ENCODE results near the gene ST6GAL1. TPM values are rescaled to one million over a fixed set of nuclear protein-coding genes. Genes with fewer than 3 reads are reported as not detected.

ST6GAL1 gene
- total RNA-seq, 2 experiments from 2014 or later: 76.2 to 78.0 TPM

DNA sequence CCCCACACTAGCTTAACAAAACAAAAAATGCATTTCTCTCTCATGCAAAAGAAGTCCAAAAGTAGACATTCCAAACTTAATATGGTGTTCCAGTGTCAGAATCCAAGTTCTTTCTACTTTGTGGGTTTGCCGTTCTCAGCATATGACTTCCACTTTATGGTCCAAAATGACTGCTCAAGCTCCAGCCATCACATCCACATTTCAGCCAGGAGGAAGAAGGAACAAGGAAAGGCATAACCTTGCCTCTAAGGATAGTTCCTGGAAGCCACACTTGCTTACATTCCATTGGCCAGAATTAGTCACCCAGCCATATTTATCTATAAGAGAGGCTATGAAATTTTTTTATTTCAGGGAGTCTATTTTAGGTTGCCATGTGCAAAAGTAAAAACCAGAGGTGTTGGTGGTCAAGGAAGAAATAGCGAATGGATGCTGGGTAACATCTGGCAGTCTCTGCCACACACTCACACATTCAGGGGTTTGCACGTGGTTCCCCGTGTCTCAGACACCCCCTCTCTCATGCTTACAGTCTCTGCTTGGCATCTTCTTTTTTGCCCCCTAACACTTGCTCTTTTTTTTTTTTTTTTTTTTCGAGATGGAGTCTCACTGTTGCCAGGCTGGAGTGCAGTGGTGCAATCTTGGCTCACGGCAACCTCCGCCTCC is 139.7 kb downstream of the ST6GAL1 start:
- H3K36me3 Mint-ChIP-seq (ENCODE audit: low read depth): peaks cover 51% of the 10 kb centered on the region
- no peak for DNase-seq
- intact Hi-C loops (cut with micrococcal nuclease): no loop called here

DNA sequence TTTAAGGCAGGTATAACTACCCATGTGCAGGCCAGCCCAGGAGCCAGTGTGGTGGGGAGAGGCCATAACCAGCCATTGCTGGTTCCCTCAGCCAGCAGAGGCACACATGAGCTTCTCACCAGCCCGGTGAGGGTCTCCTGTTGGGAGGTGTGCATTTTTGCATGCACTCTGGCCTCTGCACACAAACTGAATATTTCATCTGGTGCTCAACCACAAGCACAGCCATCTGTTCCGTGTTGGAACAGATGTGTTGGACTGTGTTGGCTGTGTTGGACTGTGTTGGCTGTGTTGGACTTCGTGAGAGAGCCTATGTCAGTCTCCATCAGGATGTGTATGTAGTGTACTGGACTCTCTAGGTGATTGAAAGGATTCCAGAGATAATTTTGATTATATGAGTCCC is 141.8 kb downstream of the ST6GAL1 start:
- Mint-ChIP-seq H3K4me1 (ENCODE audit: low read depth) (peaks cover 17% of the 10 kb centered on the region), H3K27me3 (ENCODE audit: low read depth) (no peaks in the 10 kb centered on the region), H3K9me3 (no peaks in the 10 kb centered on the region), H3K36me3 (ENCODE audit: low read depth) (peaks cover 50% of the 10 kb centered on the region), H3K27ac (peak overlapping the region; percentile 14), H3K4me3 (no peak overlapping the region)
- DNase-seq: no peak
- intact Hi-C loops (cut with micrococcal nuclease): no loop called here
- CTCF ChIA-PET: interaction anchor here (1.3 kb wide), 1 partner anchor 40 kb away, joined by 3 read pairs; no protein-coding TSS in a partner anchor

More for the DNA sequence above, 139.7 kb downstream of the ST6GAL1 start:
- Mint-ChIP-seq H3K27me3 (ENCODE audit: low read depth) (no peaks in the 10 kb centered on the region), H3K4me3 (no peak overlapping the region), H3K27ac (peak overlapping the region; percentile 9), H3K4me1 (ENCODE audit: low read depth) (peaks cover 31% of the 10 kb centered on the region), H3K9me3 (no peaks in the 10 kb centered on the region)
- CTCF ChIA-PET: interaction anchor here (0.6 to 2.2 kb wide), 3 partner anchors 10 to 220 kb away, joined by 3 to 8 read pairs (median 4); no protein-coding TSS in a partner anchor

DNA sequence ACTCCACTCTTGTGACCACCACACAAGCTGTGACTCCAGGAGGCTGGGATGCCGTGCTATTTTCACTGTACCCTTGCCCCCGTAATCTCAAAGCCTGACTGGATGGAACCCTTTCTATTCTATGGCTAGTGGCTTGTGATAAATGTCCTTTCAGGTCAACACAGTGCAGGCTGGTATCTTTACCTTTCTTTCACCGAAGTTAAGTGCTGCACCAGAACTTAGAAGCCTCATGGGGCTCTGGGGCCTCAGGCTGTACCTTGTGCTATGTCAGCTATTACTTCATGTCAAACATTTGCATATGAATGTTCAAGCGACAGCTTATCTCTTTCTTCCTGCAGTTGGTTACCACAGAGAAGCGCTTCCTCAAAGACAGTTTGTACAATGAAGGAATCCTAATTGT is 142.2 kb downstream of the ST6GAL1 start:
- Mint-ChIP-seq H3K4me3 (no peak overlapping the region), H3K27ac (peak overlapping the region; percentile 14), H3K9me3 (no peaks in the 10 kb centered on the region), H3K27me3 (ENCODE audit: low read depth) (no peaks in the 10 kb centered on the region), H3K4me1 (ENCODE audit: low read depth) (peaks cover 17% of the 10 kb centered on the region), H3K36me3 (ENCODE audit: low read depth) (peaks cover 48% of the 10 kb centered on the region)
- intact Hi-C loops (cut with micrococcal nuclease): no loop called here
- CTCF ChIA-PET: interaction anchor here (1.3 kb wide), 1 partner anchor 39 kb away, joined by 3 read pairs; no protein-coding TSS in a partner anchor
- DNase-seq: no peak

DNA sequence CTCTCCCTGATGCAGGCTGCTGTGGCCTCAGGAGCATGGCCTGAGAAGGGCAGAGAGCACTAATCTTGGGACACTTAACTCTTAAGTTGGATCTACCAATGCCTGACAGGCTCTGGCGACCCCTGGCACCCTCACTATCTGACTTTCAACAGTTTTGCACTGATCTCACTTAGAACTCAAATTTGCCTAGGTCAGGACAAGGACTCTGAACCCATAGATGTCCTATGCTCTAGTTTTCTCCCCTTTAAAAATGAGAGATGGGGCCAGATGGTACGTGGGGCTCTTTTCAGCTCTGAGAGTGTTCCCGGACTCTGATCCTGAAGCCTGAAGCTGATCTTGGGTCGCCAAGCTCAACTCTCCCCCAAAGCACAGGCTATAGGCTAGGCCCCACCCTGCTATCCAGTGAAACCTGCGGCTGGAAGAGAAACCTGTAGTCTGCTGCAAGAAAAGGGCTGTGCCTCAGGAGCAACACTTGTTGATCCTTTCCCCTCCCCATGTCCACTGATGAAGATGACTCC is 143.3 kb downstream of the ST6GAL1 start:
- H3K27me3 Mint-ChIP-seq (ENCODE audit: low read depth): no peaks in the 10 kb centered on the region
- H3K4me1 Mint-ChIP-seq (ENCODE audit: low read depth): peaks cover 14% of the 10 kb centered on the region
- CTCF ChIA-PET: interaction anchor here (0.5 kb wide), 1 partner anchor 64 kb away, joined by 4 read pairs; no protein-coding TSS in a partner anchor
- no peaks in the 10 kb centered on the region for H3K9me3 Mint-ChIP-seq
- H3K27ac Mint-ChIP-seq: peak overlapping the region; percentile 8
- H3K4me3 Mint-ChIP-seq: no peak overlapping the region
- DNase-seq: no peak
- intact Hi-C loops (cut with micrococcal nuclease): no loop called here
- peaks cover 48% of the 10 kb centered on the region for H3K36me3 Mint-ChIP-seq (ENCODE audit: low read depth)

DNA sequence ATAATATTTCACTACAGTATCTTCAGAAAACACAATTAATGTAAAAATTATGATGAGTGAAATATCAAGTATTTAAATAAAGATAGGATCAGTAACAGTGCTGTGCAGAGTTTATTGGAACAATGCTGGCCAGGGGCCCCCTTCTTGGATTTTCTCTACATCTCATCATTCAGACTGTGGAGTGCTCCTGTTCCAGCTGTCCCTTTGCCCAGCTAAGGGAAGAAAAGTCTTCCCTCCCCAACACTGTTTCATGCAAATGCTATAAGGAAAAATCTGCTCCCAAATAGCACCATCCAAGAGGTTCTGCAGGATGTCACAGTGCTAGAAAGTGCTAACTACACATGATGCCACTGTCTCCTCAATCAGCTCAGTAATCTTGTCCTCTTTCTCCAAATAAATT is 144.5 kb downstream of the ST6GAL1 start:
- Mint-ChIP-seq H3K27me3 (ENCODE audit: low read depth) (no peaks in the 10 kb centered on the region), H3K36me3 (ENCODE audit: low read depth) (peaks cover 38% of the 10 kb centered on the region), H3K27ac (peak overlapping the region; percentile 10), H3K9me3 (no peaks in the 10 kb centered on the region), H3K4me1 (ENCODE audit: low read depth) (peaks cover 8% of the 10 kb centered on the region), H3K4me3 (no peak overlapping the region)
- DNase-seq: no peak
- intact Hi-C loops (cut with micrococcal nuclease): no loop called here
- CTCF ChIA-PET: no interaction called here

DNA sequence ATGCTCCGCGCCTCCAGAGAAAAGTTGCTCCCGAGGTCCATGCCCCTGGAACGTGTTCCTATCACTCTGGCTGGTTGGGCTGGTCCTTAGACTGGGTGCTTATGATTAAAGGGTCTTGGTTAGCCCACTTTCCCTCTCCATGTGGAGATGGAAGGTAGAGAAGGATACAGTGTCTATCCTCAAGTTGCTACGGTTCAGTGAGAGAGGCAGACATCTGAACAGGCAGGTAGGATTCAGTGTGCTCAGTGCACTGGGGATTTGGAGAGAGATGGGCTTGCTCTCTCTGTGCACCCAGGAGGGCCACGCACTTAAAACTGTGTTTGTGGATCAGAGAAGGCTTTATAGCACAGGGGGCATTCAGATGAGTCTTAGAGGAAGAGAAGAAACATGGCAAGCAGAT is 146.0 kb downstream of the ST6GAL1 start:
- Mint-ChIP-seq H3K9me3 (no peaks in the 10 kb centered on the region), H3K4me3 (no peak overlapping the region), H3K4me1 (ENCODE audit: low read depth) (peaks cover under 1% of the 10 kb centered on the region), H3K36me3 (ENCODE audit: low read depth) (peaks cover 26% of the 10 kb centered on the region), H3K27me3 (ENCODE audit: low read depth) (no peaks in the 10 kb centered on the region), H3K27ac (no peak overlapping the region)
- CTCF ChIA-PET: no interaction called here
- intact Hi-C loops (cut with micrococcal nuclease): no loop called here
- no peak for DNase-seq

DNA sequence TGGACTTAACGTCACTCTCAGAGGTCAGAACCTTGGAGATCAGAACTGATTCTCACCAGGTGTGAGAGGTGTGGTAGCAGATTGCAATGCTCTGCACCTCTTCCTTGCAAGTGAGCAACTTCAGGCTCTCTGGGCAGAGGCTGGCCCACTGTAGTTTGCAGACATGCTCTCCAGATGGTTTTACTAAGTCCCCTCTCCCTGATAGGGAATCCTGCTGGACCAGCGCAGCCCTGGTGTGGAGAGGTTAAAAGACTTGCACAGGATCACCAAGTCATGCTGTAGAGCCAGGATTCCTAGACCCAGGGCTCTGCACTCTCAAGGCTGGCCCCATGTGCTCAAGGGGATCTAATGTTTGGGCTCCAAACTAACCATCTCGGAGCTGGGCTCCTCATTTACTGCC is 146.8 kb downstream of the ST6GAL1 start:
- Mint-ChIP-seq H3K27me3 (ENCODE audit: low read depth) (no peaks in the 10 kb centered on the region), H3K9me3 (no peaks in the 10 kb centered on the region), H3K36me3 (ENCODE audit: low read depth) (peaks cover 25% of the 10 kb centered on the region), H3K4me1 (ENCODE audit: low read depth) (no peaks in the 10 kb centered on the region), H3K27ac (peak overlapping the region; percentile 46), H3K4me3 (no peak overlapping the region)
- intact Hi-C loops (cut with micrococcal nuclease): no loop called here
- CTCF ChIA-PET: no interaction called here
- DNase-seq: no peak

DNA sequence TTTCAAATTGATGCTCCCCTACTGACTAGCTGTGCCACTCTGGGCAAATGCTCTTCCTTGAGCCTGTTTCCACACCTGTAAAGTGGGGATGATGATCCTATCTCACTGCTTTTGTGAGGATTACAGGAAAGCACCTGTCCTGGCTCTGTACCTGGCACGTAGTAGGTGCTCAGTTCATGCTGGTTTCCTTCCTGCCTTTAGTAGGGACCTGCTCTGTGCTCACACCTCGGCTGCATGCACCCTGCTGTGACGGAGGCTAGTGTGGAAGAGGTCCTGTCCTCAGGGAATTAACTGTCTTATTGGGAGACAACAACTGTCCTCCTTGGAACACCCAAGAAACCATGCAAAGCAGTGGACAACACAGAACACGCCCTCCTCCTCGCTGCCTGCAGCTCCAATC is 147.2 kb downstream of the ST6GAL1 start:
- no peaks in the 10 kb centered on the region for H3K9me3 Mint-ChIP-seq
- CTCF ChIA-PET: no interaction called here
- intact Hi-C loops (cut with micrococcal nuclease): no loop called here
- H3K27me3 Mint-ChIP-seq (ENCODE audit: low read depth): no peaks in the 10 kb centered on the region
- H3K36me3 Mint-ChIP-seq (ENCODE audit: low read depth): peaks cover 25% of the 10 kb centered on the region
- H3K4me1 Mint-ChIP-seq (ENCODE audit: low read depth): no peaks in the 10 kb centered on the region
- H3K27ac Mint-ChIP-seq: peak overlapping the region; percentile 17
- no peak for DNase-seq
- no peak overlapping the region for H3K4me3 Mint-ChIP-seq

DNA sequence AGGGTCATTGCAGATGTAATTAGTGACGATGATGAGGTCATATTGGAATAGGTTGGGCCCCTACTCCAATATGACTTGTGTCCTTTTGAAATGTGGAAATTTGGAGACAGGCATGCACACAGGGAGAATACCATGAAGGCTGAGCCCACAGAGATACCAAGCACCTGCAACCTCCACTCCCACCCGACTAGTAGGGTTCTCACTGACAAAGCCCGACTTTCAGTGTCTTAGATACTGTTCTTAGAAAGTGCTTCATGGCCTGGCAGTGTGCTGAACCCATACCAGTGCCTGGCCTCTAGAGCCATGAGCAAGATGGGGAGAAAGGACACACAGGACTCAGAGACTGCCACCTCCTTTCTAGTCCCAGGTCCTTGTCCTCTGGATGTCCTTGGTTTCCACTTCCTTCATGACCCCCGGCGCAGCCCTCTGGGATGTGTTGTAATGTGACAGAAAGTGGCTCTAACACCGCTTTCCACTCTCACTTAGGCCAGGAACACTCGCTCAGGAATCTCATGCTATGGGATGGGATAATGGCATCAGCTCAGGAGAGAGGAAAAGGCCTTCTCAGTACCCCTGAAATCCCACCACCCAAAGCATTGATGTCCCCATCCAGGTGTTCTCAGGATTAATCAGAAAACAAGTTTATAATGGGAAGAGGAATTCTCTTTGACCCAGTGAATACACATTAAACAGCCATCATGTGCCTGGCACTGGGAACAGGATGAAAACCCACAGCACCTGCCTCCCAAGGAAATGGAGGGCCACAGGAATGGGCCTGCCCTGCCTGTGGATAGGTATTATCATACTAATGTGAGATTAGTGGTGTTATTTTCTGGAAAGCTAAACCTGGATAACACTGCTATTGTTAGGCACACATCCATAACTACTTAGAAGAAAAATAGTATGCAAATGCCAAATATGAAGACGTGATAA is 149.0 kb downstream of the ST6GAL1 start:
- Mint-ChIP-seq H3K27me3 (ENCODE audit: low read depth) (no peaks in the 10 kb centered on the region), H3K27ac (peak overlapping the region; percentile 52), H3K9me3 (no peaks in the 10 kb centered on the region), H3K36me3 (ENCODE audit: low read depth) (peaks cover 19% of the 10 kb centered on the region), H3K4me1 (ENCODE audit: low read depth) (peaks cover 2% of the 10 kb centered on the region), H3K4me3 (no peak overlapping the region)
- DNase-seq: no peak
- CTCF ChIA-PET: no interaction called here
- intact Hi-C loops (cut with micrococcal nuclease): no loop called here

DNA sequence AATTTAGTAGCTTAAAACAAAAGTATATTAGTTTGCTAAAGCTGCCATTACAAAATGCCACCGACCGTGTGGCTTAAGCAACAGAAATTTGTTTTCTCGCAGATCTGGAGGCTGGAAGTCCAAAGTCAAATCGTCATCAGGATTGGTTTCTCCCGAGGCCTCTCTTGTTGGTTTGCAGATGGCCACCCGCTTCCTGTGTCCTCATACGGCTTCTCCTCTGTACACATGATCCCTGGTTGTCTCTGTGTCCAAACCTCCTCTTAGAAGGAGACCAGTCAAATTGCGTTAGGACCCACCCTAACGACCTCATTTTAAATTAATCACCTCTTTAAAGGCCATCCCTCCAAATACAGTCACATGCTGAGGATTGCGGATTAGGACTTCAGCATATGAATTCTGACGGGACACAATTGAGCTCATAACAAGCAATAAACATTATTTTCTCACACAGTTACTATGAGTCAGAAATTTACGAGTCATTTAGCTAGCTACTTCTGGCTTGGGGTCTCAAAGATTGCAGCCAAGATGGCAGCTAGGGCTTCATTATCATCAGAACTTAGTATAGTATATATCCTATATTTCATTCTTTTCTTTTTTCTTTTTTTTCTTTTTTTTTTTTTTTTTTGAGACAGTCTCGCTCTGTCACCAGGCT is 150.6 kb downstream of the ST6GAL1 start:
- intact Hi-C loops (cut with micrococcal nuclease): no loop called here
- no peak overlapping the region for H3K4me3 Mint-ChIP-seq
- no peak for DNase-seq
- peaks cover 1% of the 10 kb centered on the region for H3K9me3 Mint-ChIP-seq
- CTCF ChIA-PET: interaction anchor here (0.6 kb wide), 2 partner anchors 215 to 466 kb away, joined by 3 read pairs; no protein-coding TSS in a partner anchor
- peaks cover 17% of the 10 kb centered on the region for H3K36me3 Mint-ChIP-seq (ENCODE audit: low read depth)
- H3K4me1 Mint-ChIP-seq (ENCODE audit: low read depth): peaks cover 11% of the 10 kb centered on the region
- H3K27ac Mint-ChIP-seq: no peak overlapping the region
- H3K27me3 Mint-ChIP-seq (ENCODE audit: low read depth): no peaks in the 10 kb centered on the region

DNA sequence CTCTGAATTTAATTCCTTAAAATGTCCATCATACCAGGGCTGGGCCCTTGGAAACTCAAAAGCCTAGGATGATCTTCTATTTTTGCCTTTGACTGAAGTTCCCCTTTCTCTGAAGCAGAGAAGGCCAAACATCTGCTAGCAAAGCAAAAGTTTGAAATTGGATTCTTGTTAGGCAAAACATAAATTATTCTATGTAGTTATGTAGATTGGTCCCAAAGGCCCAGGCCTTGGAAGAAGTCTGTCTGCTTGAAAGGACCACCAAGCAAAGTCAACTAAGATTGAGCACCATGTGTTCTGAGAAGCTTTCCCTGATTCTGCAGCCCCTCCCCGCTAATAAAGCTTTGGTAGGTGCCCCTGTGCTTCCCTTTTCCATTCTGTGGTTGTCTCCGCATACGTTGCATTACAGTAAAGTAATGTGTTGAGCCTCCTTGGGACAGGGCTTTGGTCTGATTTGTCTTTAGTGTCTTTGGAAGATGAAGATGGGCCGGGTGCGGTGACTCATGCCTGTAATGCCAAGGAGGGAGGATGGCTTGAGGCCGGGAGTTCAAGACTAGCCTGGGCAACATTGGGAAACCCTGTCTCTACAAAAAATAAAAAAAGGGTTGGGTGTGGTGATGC is 152.5 kb downstream of the ST6GAL1 start:
- Mint-ChIP-seq H3K4me3 (no peak overlapping the region), H3K9me3 (peaks cover 11% of the 10 kb centered on the region), H3K27ac (no peak overlapping the region), H3K36me3 (ENCODE audit: low read depth) (peaks cover 7% of the 10 kb centered on the region), H3K4me1 (ENCODE audit: low read depth) (peaks cover 11% of the 10 kb centered on the region), H3K27me3 (ENCODE audit: low read depth) (no peaks in the 10 kb centered on the region)
- no peak for DNase-seq
- CTCF ChIA-PET: interaction anchor here (1.1 kb wide), 1 partner anchor 82 kb away, joined by 3 read pairs; no protein-coding TSS in a partner anchor
- intact Hi-C loops (cut with micrococcal nuclease): no loop called here
